Effector memory CD8-positive, alpha-beta T cell (primary cell): ENCODE data around the gene HNRNPC.
"Not testable (repeated sequence)": the region's sequence is repeated elsewhere in the genome, so short reads cannot be mapped to it uniquely, and the experiment has no call there.

Source experiments
- ATAC-seq: fragments of 150-1000 bp; cut with Tn5 transposase; replicated peaks from 2 replicates; pipeline ENCODE4 v1.10.0; 2021; ENCODE audit warnings: mild to moderate bottlenecking, moderate library complexity
- DNase-seq, 3 experiments: peaks; one replicate each; pipeline ENCODE4 v3.0.0; 2021
- H3K27ac Mint-ChIP-seq, 2 donors: one replicate each; pipeline ENCODE4 v1.8.0; 2022; ENCODE audit warnings: mild to moderate bottlenecking in 2 of 2, mixed read lengths in 2 of 2, moderate library complexity in 2 of 2
- H3K27me3 Mint-ChIP-seq, 2 donors: one replicate each; pipeline ENCODE4 v1.8.0; 2022; ENCODE audit warnings: mixed read lengths in 2 of 2
- H3K36me3 Mint-ChIP-seq: one replicate; pipeline ENCODE4 v1.8.0; 2022; ENCODE audit warnings: mild to moderate bottlenecking, moderate library complexity, mixed read lengths; ENCODE audit not compliant: insufficient read depth
- H3K4me1 Mint-ChIP-seq, 2 donors: one replicate each; pipeline ENCODE4 v1.8.0; 2022; ENCODE audit warnings: low read depth in 2 of 2, mixed read lengths in 2 of 2
- H3K4me3 Mint-ChIP-seq, 2 donors: one replicate each; pipeline ENCODE4 v1.8.0; 2022; ENCODE audit warnings: mild to moderate bottlenecking in 2 of 2, mixed read lengths in 2 of 2, moderate library complexity in 2 of 2
- H3K9me3 Mint-ChIP-seq, 2 donors: one replicate each; pipeline ENCODE4 v1.8.0; 2022; ENCODE audit warnings: mixed read lengths in 2 of 2
- total RNA-seq, 9 experiments: gene quantifications; one replicate each; lab custom pipeline; 2026; lab: John Stamatoyannopoulos, UW

The HNRNPC gene
- 467 to 1,354 (median 715) reads per million in 9 experiments for total RNA-seq

DNA sequence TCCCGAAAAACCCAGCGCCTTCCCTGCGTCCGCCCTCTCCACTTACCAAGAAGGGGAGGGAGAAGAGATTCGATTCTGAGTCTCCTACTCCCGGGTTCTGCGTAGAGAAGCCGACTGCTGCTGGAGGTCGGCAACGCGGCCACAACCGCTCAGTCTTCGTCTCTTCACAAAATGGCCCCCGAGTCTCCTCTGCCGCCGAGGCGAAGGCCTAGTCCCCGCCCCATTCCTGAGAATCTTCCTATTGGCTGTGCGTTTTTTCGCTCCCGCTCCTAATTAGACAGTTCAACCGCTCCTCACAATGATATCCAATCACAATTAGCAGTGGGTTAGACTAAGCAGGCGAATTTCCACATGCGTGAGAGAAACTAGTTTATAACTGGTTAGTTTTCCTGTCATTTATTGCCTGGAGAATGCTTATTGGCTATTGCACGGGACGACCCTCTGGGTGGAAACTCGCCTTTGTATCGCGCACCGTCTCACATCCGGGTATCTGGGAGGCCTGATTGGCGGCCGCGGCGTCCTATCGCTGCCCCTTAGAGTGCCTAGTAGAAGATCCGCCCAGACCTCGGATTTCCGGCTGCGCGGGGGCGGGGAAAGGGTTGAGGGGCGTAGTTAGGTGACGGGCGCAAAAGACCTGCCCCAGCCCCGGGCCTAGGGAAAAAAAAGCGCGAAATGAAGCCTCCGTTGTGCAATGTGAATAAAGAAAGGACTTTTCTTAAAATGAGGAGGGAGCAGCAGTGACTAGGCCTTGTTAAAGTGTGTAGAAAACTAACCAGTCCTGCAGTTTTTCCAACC, at the start of gene HNRNPC:
Gene HNRNPC (minus strand): TSS at position 191 of the 795 bp plus-strand sequence. CDS start 35,249 bp downstream, outside the sequence.
- Mint-ChIP-seq H3K27me3 (no peaks in the 10 kb centered on the region), H3K36me3 (peaks cover 62% of the 10 kb centered on the region), H3K27ac (peak within 1 kb of the TSS; percentile 97), H3K9me3 (no peaks in the 10 kb centered on the region), H3K4me1 (peaks cover 32 to 39% of the 10 kb centered on the region in 2 donors), H3K4me3 (peak within 1 kb of the TSS; percentile 94)
- ATAC-seq, result peak; percentile 88
- peak; percentile 100 for DNase-seq

GRCh38 chr14:21317398-21317797, 48.2 kb upstream of the HNRNPC start:
- Mint-ChIP-seq H3K27ac (no peak overlapping the region), H3K27me3 (peaks cover 23 to 27% of the 10 kb centered on the region in 2 donors), H3K9me3 (no peaks in the 10 kb centered on the region), H3K4me3 (no peak overlapping the region), H3K4me1 (peaks cover 0 to 6% of the 10 kb centered on the region in 2 donors), H3K36me3 (no peaks in the 10 kb centered on the region)
- DNase-seq (no peak), ATAC-seq (no peak)

GRCh38 chr14:21313512-21313911, 44.3 kb upstream of the HNRNPC start:
- peaks cover 5% of the 10 kb centered on the region for H3K36me3 Mint-ChIP-seq
- no peak overlapping the region for H3K27ac Mint-ChIP-seq
- no peak for DNase-seq
- H3K27me3 Mint-ChIP-seq, result peaks cover 7 to 16% of the 10 kb centered on the region in 2 donors
- no peak for ATAC-seq
- H3K4me3 Mint-ChIP-seq, result no peak overlapping the region
- no peaks in the 10 kb centered on the region for H3K9me3 Mint-ChIP-seq
- H3K4me1 Mint-ChIP-seq, result peaks cover 6 to 9% of the 10 kb centered on the region in 2 donors

GRCh38 chr14:21311614-21312013, 42.4 kb upstream of the HNRNPC start:
- no peak overlapping the region for H3K27ac Mint-ChIP-seq
- H3K9me3 Mint-ChIP-seq, result no peaks in the 10 kb centered on the region
- H3K4me3 Mint-ChIP-seq, result no peak overlapping the region
- H3K4me1 Mint-ChIP-seq, result peaks cover 9 to 15% of the 10 kb centered on the region in 2 donors
- DNase-seq (no peak), ATAC-seq (no peak)
- H3K36me3 Mint-ChIP-seq, result peaks cover 5% of the 10 kb centered on the region
- H3K27me3 Mint-ChIP-seq, result peaks cover 7 to 16% of the 10 kb centered on the region in 2 donors

- H3K27me3 Mint-ChIP-seq, result peaks cover 7 to 16% of the 10 kb centered on the region in 2 donors
- H3K36me3 Mint-ChIP-seq, result peaks cover 5% of the 10 kb centered on the region
- no peak overlapping the region for H3K4me3 Mint-ChIP-seq
- ATAC-seq (no peak), DNase-seq (no peak)
- H3K27ac Mint-ChIP-seq, result no peak overlapping the region
- no peaks in the 10 kb centered on the region for H3K9me3 Mint-ChIP-seq
- H3K4me1 Mint-ChIP-seq, result peaks cover 11 to 15% of the 10 kb centered on the region in 2 donors
Measured at GRCh38 chr14:21309956-21310355, 40.7 kb upstream of the HNRNPC start.

GRCh38 chr14:21309238-21309636, 40.0 kb upstream of the HNRNPC start:
- DNase-seq (no peak), ATAC-seq (no peak)
- Mint-ChIP-seq H3K4me1 (peaks cover 11 to 15% of the 10 kb centered on the region in 2 donors), H3K4me3 (peak overlapping the region; percentile 65 to 75), H3K36me3 (peaks cover 5% of the 10 kb centered on the region), H3K27ac (peak overlapping the region; percentile 47 to 81), H3K9me3 (no peaks in the 10 kb centered on the region), H3K27me3 (peaks cover 7 to 16% of the 10 kb centered on the region in 2 donors)

- peaks cover 11 to 15% of the 10 kb centered on the region in 2 donors for H3K4me1 Mint-ChIP-seq
- ATAC-seq (peak; percentile 89), DNase-seq (peak; percentile 45 to 66 (median 66))
- peak overlapping the region; percentile 65 to 75 for H3K4me3 Mint-ChIP-seq
- H3K36me3 Mint-ChIP-seq, result peaks cover 5% of the 10 kb centered on the region
- peaks cover 7 to 16% of the 10 kb centered on the region in 2 donors for H3K27me3 Mint-ChIP-seq
- H3K9me3 Mint-ChIP-seq, result no peaks in the 10 kb centered on the region
- H3K27ac Mint-ChIP-seq, result peak overlapping the region; percentile 47 to 81
Measured at GRCh38 chr14:21308479-21309237, 39.4 kb upstream of the HNRNPC start.

- no peak for ATAC-seq
- H3K9me3 Mint-ChIP-seq, result no peaks in the 10 kb centered on the region
- peaks cover 2 to 10% of the 10 kb centered on the region in 2 donors for H3K27me3 Mint-ChIP-seq
- H3K4me3 Mint-ChIP-seq, result peak overlapping the region; percentile 65 to 75
- peaks cover 5% of the 10 kb centered on the region for H3K36me3 Mint-ChIP-seq
- H3K4me1 Mint-ChIP-seq, result peaks cover 11 to 15% of the 10 kb centered on the region in 2 donors
- DNase-seq, result no peak
- peak overlapping the region; percentile 47 to 81 for H3K27ac Mint-ChIP-seq
Measured at GRCh38 chr14:21308132-21308478, 38.9 kb upstream of the HNRNPC start.

DNA sequence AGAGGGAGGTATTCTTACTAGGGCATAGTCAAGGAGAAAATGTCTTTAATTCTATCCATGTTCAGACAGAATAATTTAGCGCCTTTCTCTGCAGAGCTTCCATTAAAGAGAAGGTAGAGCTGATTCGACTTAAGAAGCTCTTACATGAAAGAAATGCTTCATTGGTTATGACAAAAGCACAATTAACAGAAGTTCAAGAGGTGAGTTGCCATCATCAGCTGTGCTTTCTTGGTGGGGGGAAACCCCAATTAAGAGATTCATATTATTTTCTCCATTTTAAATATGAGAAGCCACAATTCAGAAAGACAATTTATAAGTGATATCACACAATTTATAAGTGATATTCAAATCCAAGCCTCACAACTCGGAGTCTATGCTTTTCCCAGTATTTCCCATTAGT, 38.4 kb upstream of the HNRNPC start:
- no peaks in the 10 kb centered on the region for H3K9me3 Mint-ChIP-seq

GRCh38 chr14:21302836-21303140, 33.5 kb upstream of the HNRNPC start:
- not testable (repeated sequence) for H3K27ac Mint-ChIP-seq, ATAC-seq, H3K27me3 Mint-ChIP-seq, DNase-seq, H3K4me1 Mint-ChIP-seq, H3K36me3 Mint-ChIP-seq, H3K4me3 Mint-ChIP-seq, H3K9me3 Mint-ChIP-seq

More for the DNA sequence above, 38.4 kb upstream of the HNRNPC start:
- H3K4me3 Mint-ChIP-seq, result no peak overlapping the region
- H3K36me3 Mint-ChIP-seq, result peaks cover 5% of the 10 kb centered on the region
- DNase-seq (no peak), ATAC-seq (no peak)
- H3K27me3 Mint-ChIP-seq, result peaks cover 0 to 5% of the 10 kb centered on the region in 2 donors
- no peak overlapping the region for H3K27ac Mint-ChIP-seq
- H3K4me1 Mint-ChIP-seq, result peaks cover 11 to 15% of the 10 kb centered on the region in 2 donors

DNA sequence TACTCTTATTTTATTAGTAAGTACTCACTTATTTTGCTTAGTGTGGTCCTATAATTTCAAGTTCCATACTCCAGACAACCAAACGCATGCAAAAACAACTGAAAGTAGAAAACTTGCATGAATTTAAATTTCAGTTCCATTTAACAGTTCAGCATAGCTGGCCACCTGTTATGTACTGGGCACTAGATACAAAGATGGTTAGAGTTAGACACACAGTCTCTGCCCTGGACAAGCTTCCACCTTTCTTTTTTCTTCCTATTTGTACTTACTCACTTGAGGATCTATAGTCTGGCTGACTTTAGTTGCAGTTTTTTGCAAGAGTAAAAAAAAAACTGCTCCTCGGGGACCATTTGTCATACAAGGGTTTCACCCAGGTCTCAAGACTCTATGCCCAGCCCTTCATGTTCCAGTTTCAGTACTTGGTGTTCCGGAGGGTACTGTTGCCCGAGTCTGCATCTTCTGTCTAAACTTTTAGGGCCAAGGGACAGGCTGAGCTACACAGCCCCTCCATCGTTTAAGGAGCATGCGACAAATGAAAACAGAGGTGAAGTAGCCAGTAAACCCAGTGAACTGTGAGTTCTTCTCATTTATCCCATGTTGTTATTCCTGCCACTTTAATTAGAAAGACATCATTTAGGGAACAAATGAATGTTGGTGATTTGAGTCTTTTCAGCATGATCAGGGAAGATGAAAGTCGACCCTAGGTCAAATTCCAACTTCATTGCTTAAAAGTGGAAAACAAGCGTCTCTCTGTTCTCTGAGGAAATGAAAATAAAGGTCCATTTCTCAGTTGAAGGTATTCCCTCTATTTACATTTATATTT, 33.0 kb upstream of the HNRNPC start:
- Mint-ChIP-seq H3K36me3 (no peaks in the 10 kb centered on the region), H3K4me3 (peak overlapping the region in 1 of 2 donors; percentile 28), H3K27ac (no peak overlapping the region), H3K9me3 (no peaks in the 10 kb centered on the region), H3K27me3 (peaks cover 0 to 12% of the 10 kb centered on the region in 2 donors), H3K4me1 (peaks cover 0 to 7% of the 10 kb centered on the region in 2 donors)
- DNase-seq (no peak), ATAC-seq (no peak)

GRCh38 chr14:21300892-21301291, 31.6 kb upstream of the HNRNPC start:
- peak; percentile 7 to 23 (median 18) for DNase-seq
- Mint-ChIP-seq H3K36me3 (peaks cover 3% of the 10 kb centered on the region), H3K9me3 (no peaks in the 10 kb centered on the region), H3K27ac (no peak overlapping the region), H3K4me3 (peak overlapping the region; percentile 41 to 69), H3K4me1 (peaks cover 0 to 7% of the 10 kb centered on the region in 2 donors), H3K27me3 (peaks cover 0 to 12% of the 10 kb centered on the region in 2 donors)
- peak; percentile 76 for ATAC-seq

DNA sequence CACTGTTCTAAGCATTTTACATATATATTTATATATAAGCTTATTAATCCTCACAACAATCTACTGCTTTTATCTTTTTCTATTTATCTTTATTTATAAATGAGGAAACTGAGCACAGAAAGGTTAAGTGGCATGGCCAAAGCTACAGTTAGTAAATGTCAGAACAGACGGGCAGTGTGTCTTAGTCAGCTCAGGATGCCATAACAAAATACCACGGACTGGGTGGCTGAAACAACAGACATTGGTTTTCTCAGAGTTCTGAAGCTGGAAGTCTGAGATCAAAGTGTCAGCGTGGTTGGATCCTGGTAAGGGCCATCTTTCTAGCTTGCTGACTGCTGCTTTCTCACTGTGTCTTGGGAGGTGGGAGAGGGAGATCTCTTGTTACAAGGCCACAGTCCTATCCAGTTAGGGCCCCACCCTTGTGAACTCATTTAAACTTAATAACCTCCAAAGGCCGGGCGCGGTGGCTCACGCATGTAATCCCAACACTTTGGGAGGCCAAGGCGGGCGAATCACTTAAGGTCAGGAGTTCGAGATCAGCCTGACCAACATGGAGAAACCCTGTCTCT, 30.4 kb upstream of the HNRNPC start:
- H3K27ac Mint-ChIP-seq, result no peak overlapping the region
- DNase-seq, result no peak
- H3K4me1 Mint-ChIP-seq, result peaks cover 0 to 6% of the 10 kb centered on the region in 2 donors
- peaks cover 4% of the 10 kb centered on the region for H3K36me3 Mint-ChIP-seq
- H3K9me3 Mint-ChIP-seq, result no peaks in the 10 kb centered on the region
- peaks cover 0 to 12% of the 10 kb centered on the region in 2 donors for H3K27me3 Mint-ChIP-seq
- no peak for ATAC-seq
- no peak overlapping the region for H3K4me3 Mint-ChIP-seq
